GM19193 (cell line): ENCODE measurements around the gene FUT1.

ENCODE experiments used
- POLR2A ChIP-seq: IDR thresholded peaks from 4 replicates; pipeline ENCODE4 v1.6.1; 2011; ENCODE audit not compliant: insufficient read depth, insufficient read length; ENCODE audit errors: extremely low read depth

The FUT1 gene

DNA sequence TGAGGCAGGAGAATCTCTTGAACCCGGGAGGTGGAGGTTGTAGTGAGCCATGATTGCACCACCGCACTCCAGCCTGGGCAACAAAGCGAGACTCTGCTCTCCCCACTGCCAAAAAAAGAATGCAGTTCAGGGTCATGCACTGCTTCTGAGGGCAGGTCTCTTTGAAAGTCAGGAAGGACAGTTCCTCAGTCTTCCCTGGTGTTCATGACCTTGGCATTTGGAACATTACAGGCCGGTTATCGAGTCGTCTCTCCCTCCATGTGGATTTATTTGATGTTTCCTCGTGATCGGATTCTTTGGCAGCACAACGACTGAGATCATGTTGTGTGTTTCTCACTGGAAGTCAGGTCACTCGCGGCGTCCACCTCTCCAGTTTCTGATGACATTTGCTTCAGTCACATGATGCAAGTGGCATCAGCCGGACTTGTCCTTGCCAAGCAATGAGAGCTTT, 20.1 kb upstream of the FUT1 start:
- TF ChIP-seq POLR2A, result no peak

DNA sequence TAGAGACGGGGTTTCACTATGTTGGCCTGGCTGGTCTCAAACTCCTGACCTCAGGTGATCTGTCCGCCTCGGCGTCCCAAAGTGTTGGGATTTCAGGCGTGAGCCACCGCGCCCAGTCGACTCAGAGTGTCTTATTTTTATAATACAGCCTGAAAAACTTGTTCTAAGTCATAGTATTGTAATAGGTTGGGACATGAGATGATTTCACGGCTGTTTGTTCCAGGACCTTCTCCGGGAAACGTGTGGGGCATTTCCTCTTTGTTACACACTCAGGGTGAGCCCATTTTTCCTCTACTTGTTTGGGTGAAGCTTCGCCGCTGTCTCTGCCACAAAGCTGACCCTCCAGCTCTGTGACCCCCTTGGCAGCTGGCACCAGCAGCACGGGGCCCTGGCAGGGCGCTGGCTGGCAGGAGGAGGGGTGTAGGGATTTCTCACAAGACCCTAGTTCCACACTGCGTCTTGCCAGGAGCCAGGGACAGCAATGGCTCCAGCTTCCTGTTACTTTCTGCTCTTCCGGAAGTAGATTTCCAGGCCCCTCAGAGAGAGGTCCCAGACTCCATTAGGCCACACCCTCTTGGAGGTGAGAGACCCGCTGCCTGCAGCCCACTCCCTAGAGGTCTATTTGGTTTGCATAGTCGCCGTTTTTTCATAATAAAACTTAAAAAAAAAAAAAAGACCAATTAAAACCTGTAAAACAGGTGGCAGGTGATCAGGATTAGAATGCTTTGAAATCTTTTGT, 18.5 kb upstream of the FUT1 start:
- no peak for TF ChIP-seq POLR2A

GRCh38 chr19:48770266-48770665, 17.8 kb upstream of the FUT1 start:
- no peak for TF ChIP-seq POLR2A

- no peak for TF ChIP-seq POLR2A
These were observed 16.7 kb upstream of the FUT1 start for GRCh38 chr19:48768994-48769713.

DNA sequence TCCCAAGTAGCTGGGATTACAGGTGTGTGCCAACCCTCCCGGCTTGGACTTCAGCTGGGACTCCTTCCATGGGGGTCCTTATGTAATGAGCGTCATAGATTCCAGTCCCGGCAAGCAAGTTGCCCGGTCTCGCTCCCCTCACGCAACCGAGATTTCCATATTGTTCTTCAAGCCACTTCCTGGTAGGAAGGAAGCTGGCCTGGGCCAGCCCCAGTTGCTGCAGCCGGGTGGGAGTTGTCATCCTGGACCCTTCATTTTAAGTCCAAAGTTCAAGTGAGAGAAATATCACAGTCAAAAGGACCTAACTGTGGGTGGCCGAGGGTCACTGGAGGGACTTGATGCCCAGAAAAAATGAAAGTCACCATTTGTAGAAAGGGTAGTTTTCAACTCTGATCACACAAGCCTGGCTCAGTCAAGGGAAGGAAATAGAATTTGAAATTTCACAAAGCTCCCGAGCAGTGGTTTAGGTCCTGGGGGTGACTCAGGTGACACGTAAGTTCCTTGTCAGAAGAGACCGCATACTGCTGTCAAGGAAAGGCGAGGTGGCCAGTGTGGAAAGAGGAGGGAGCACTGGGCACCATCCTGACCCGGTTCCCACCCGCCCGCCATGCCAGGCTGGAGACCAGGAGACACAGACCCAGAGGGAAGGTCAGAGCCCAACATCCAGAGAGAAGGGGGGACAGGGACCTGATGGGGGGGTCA, 8.2 kb upstream of the FUT1 start:
- TF ChIP-seq POLR2A, result no peak

- no peak for TF ChIP-seq POLR2A
These were observed 5.3 kb upstream of the FUT1 start for GRCh38 chr19:48757741-48758144.

GRCh38 chr19:48757089-48757675, 4.7 kb upstream of the FUT1 start:
- TF ChIP-seq POLR2A, result no peak

- no peak for TF ChIP-seq POLR2A
These were observed 4.2 kb upstream of the FUT1 start for GRCh38 chr19:48756686-48757085.

- no peak for TF ChIP-seq POLR2A
These were observed 3.8 kb upstream of the FUT1 start for GRCh38 chr19:48756212-48756611.

GRCh38 chr19:48755787-48756186, 3.3 kb upstream of the FUT1 start:
- TF ChIP-seq POLR2A, result no peak

GRCh38 chr19:48755084-48755641, 2.7 kb upstream of the FUT1 start, which contains the start of gene FGF21:
Gene FGF21 (plus strand): TSS chr19:48755524. CDS start chr19:48756237, 713 bp downstream.
- no peak for TF ChIP-seq POLR2A

GRCh38 chr19:48751845-48752495, 471 bp downstream of the FUT1 start:
- TF ChIP-seq POLR2A, result no peak

GRCh38 chr19:48750771-48751504, 1.5 kb downstream of the FUT1 start:
- no peak for TF ChIP-seq POLR2A

- TF ChIP-seq POLR2A, result no peak
These were observed 2.1 kb downstream of the FUT1 start for GRCh38 chr19:48750351-48750750.

- no peak for TF ChIP-seq POLR2A
These were observed 2.8 kb downstream of the FUT1 start for GRCh38 chr19:48749571-48750198.
